Fibroblast of skin of scalp (primary cell): ENCODE data around the gene FBXO30. TPM values are rescaled to one million over a fixed set of nuclear protein-coding genes. Genes with fewer than 3 reads are reported as not detected.

Experiments
- DNase-seq: peaks from one replicate; pipeline ENCODE4 v3.0.0-alpha.2; 2013
- polyA plus RNA-seq, 2 experiments: library from polyadenylated mRNA; unstranded; fragments of 120-200 nt; gene quantifications; one replicate each; pipeline ENCODE4 v1.2.1, GENCODE V29; 2013; ENCODE audit not compliant: insufficient read length in 2 of 2

FBXO30 gene
- 10.1 TPM for polyA plus RNA-seq (2013, experiment 1 of 2; ENCODE audit: insufficient read length)
- 11.2 TPM for polyA plus RNA-seq (2013, experiment 2 of 2; ENCODE audit: insufficient read length)

- peak; percentile 92 for DNase-seq
Observed at GRCh38 chr6:145814501-145815308, at the start of gene FBXO30. Gene FBXO30, minus strand, starts transcription at chr6:145814795. Its CDS starts 8,390 bp downstream, at chr6:145806405.

GRCh38 chr6:145863988-145864616 lies 49.5 kb upstream of the FBXO30 start:
- DNase-seq, result no peak

- no peak for DNase-seq
Observed at GRCh38 chr6:145863366-145863765, 48.8 kb upstream of the FBXO30 start.

- no peak for DNase-seq
Observed at GRCh38 chr6:145860562-145860961, 46.0 kb upstream of the FBXO30 start.

GRCh38 chr6:145850671-145851070 lies 36.1 kb upstream of the FBXO30 start:
- DNase-seq, result no peak

- no peak for DNase-seq
Observed at GRCh38 chr6:145848541-145848940, 33.9 kb upstream of the FBXO30 start.

GRCh38 chr6:145845557-145845956 lies 31.0 kb upstream of the FBXO30 start:
- DNase-seq, result peak; percentile 9

- peak; percentile 62 for DNase-seq
Observed at GRCh38 chr6:145844933-145845540, 30.4 kb upstream of the FBXO30 start.

GRCh38 chr6:145842693-145843546 lies 28.3 kb upstream of the FBXO30 start:
- no peak for DNase-seq

GRCh38 chr6:145841668-145842067 lies 27.1 kb upstream of the FBXO30 start:
- no peak for DNase-seq

- no peak for DNase-seq
Observed at GRCh38 chr6:145839653-145840052, 25.1 kb upstream of the FBXO30 start.

- DNase-seq, result no peak
Observed at GRCh38 chr6:145838305-145838704, 23.7 kb upstream of the FBXO30 start.

GRCh38 chr6:145836772-145837171 lies 22.2 kb upstream of the FBXO30 start:
- DNase-seq, result peak; percentile 41

GRCh38 chr6:145836170-145836569 lies 21.6 kb upstream of the FBXO30 start:
- DNase-seq, result peak; percentile 71

- no peak for DNase-seq
Observed at GRCh38 chr6:145830612-145831011, 16.0 kb upstream of the FBXO30 start.

- DNase-seq, result peak; percentile 18
Observed at GRCh38 chr6:145829950-145830349, 15.4 kb upstream of the FBXO30 start.

GRCh38 chr6:145829102-145829501 lies 14.5 kb upstream of the FBXO30 start:
- DNase-seq, result no peak

- DNase-seq, result no peak
Observed at GRCh38 chr6:145824344-145824743, 9.7 kb upstream of the FBXO30 start.

- DNase-seq, result no peak
Observed at GRCh38 chr6:145823328-145823944, 8.8 kb upstream of the FBXO30 start.

- DNase-seq, result no peak
Observed at GRCh38 chr6:145822456-145822855, 7.9 kb upstream of the FBXO30 start.

GRCh38 chr6:145819994-145820393 lies 5.4 kb upstream of the FBXO30 start:
- DNase-seq, result no peak

- DNase-seq, result no peak
Observed at GRCh38 chr6:145818796-145819195, 4.2 kb upstream of the FBXO30 start.
